GM21717 (cell line): ENCODE results near the gene LMNB1.
A peak's percentile ranks its signal among the peaks of the same experiment; 100 is the strongest.
"Not testable (repeated sequence)": the region's sequence is repeated elsewhere in the genome, so short reads cannot be mapped to it uniquely, and the experiment has no call there.

Source experiments
- ATAC-seq: cut with Tn5 transposase; IDR thresholded peaks from one replicate; pipeline ENCODE4 v1.9.1; 2021; ENCODE audit warnings: mild to moderate bottlenecking, moderate library complexity; ENCODE audit not compliant: unreplicated experiment

LMNB1 gene

DNA sequence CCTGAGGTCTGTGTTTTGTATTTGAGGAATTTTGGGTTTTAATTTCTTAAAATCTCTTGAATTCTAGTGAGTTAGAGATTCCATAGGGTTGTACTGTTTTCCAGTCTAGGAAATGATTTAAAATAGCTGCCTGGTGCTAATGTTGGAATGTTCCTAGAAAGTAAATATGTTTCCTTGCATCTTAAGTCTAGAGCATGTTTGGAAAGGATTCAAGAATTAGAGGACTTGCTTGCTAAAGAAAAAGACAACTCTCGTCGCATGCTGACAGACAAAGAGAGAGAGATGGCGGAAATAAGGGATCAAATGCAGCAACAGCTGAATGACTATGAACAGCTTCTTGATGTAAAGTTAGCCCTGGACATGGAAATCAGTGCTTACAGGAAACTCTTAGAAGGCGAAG lies 41.8 kb downstream of the LMNB1 start:
- ATAC-seq, result no peak

DNA sequence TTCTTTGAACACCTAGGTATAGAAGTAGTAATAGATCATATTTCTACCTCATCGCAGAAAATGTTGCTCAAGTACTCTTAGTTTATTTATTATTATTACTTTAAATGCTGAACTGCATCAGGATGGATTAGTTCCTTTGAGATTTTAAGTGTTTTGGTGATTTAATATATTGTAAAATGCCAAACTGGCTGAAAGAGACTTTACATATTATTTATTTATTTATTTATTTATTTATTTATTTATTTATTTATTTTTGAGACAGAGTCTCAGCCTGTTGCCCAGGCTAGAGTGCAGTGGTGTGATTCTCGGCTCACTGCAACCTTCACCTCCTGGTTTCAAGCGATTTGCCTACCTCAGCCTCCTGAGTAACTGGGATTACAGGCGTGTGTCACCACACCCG lies 42.3 kb downstream of the LMNB1 start:
- no peak for ATAC-seq

DNA sequence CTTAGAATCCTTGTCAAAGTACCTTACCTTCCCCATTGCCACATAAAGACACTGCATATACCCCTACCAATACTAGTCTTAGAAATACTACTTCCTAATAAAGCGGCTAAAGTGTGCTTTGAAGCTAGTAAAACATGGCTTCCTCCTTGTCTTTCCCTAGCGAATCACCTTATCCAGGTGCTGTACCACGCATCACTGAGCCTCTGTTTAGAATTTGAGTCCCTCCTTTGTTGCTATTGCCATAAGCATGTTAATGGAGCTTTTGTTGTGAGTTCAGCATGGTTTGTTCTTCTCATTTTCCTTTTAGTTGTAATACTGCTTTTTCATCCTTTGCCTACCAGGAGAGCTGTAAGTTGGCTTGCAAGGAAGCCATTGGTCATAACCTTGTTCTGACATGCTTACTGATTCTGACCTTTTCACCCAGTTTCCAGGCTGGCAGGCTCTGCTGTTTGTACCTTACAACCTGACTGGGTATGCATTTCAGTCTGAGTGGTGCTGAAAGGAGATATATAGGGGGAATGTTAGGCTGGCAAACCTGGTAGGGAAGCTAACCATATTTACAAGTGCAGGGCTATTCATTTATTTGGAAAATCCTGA lies 49.8 kb downstream of the LMNB1 start:
- ATAC-seq, result no peak

- ATAC-seq, result no peak
These were observed 52.2 kb downstream of the LMNB1 start for GRCh38 chr5:126829098-126829497.

DNA sequence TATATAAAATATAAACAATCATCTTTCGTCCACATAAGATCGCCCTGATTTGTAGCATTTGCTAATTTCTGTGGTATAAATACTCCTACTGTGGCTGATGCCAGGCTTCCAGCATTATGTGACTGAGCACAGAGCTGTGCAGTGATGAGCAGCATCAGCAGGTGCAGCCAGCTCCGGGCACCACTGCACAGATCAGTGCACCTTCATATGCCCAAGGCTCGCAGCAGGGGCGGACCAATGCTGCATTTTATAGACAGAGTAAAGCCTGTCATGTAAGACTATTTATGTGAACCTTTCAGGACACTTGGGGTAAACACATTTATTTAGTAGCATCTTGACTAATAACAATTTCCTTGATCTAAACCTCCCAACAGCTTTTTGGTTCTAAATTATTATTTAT lies 53.1 kb downstream of the LMNB1 start:
- ATAC-seq, result no peak

DNA sequence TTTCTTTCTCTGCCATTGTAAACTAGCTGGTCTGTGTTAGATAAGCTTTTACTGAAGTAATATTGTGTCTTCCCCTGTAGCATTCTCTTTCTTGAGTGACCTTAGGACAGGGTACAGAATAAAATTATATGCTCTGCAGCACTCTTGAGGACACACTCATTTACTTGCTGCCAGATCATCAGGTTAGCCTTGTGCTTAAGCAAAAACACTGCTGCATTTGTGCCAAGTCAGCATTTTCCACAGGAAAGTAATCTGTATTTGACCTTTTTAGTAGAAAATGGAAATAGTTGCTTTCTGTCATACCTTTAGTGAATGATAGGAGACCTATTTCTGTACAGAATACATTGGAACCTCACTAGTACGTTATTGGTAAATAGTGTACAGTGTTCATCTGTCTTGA lies 54.2 kb downstream of the LMNB1 start:
- no peak for ATAC-seq

GRCh38 chr5:126836778-126837177 lies 59.8 kb downstream of the LMNB1 start:
- ATAC-seq, result no peak

GRCh38 chr5:126837242-126837641 lies 60.3 kb downstream of the LMNB1 start:
- no peak for ATAC-seq

- no peak for ATAC-seq
These were observed 61.1 kb downstream of the LMNB1 start for GRCh38 chr5:126837906-126838539.

DNA sequence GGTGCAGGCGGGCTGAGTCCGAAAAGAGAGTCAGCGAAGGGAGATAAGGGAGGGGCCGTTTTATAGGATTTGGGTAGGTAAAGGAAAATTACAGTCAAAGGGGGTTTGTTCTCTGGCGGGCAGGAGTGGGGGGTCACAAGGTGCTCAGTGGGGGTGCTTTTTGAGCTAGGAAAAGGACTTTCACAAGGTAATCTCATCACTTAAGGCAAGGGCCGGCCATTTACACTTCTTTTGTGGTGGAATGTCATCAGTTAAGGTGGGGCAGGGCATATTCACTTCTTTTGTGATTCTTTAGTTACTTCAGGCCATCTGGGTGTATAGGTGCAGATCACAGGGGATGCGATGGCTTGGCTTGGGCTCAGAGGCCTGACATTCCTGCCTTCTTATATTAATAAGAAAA lies 62.5 kb downstream of the LMNB1 start:
- not testable (repeated sequence) for ATAC-seq

DNA sequence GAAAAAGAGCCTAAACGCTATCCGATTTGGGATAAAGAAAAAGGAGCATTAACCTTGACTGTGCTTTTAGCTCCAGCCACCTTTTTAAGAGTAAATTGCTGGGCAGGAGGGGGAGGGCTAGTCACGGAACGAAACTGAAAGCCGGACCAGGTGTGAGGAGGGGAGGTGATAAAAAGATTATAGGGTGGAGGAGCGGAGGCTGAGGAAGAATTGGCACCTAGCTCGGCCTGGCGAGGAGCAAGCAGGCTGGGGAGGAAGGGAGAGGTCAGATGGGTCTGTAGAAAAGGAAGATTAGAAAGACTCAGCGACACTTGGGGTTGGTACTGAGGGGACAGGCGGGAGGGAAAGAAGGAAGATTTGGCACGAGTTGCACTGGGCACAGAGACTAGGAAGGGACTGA lies 66.4 kb downstream of the LMNB1 start:
- ATAC-seq, result not testable (repeated sequence)

DNA sequence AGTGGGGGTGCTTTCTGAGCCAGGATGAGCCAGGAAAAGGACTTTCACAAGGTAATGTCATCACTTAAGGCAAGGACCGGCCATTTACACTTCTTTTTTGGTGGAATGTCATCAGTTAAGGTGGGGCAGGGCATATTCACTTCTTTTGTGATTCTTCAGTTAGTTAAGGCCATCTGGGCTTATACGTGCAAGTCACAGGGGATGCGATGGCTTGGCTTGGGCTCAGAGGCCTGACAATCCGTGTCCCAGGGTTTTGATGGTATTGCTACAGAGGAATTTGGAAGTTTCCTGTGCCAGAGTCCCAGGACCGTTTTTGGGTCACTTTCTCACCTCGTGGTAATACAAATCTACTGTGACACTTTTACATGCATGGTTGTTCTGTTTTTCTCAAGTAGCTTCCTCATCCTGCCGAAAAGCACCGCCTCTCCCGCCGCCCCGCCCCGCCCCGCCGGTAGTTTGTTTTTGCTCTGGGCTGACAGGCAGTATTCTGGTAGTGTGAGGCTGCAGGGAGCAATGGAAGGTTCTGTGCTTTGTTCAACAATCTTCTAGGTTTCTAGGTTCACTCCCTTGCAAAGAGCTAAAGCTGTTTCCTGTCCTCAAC lies 68.6 kb downstream of the LMNB1 start:
- ATAC-seq, result peak; percentile 93

- no peak for ATAC-seq
These were observed 69.4 kb downstream of the LMNB1 start for GRCh38 chr5:126846344-126846743.

- ATAC-seq, result no peak
These were observed 70.0 kb downstream of the LMNB1 start for GRCh38 chr5:126846744-126847455.

DNA sequence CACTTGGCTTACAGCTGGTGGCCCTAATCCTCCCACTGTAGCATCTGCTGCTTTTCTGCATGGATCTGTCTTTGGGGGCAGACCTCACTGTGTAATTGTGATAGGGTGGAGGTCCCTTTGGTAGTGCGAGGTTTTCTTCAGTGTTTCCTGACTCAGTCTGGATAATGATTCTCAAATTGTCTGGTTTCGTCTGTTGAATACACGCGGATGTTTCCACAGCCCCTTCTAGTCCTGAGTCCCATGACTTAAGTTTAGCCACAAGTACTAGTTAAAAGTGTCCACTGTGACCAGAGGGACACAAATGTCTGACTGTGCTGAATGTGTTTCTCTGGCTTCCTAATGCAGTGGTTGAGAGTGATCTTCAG lies 70.5 kb downstream of the LMNB1 start:
- ATAC-seq, result no peak

DNA sequence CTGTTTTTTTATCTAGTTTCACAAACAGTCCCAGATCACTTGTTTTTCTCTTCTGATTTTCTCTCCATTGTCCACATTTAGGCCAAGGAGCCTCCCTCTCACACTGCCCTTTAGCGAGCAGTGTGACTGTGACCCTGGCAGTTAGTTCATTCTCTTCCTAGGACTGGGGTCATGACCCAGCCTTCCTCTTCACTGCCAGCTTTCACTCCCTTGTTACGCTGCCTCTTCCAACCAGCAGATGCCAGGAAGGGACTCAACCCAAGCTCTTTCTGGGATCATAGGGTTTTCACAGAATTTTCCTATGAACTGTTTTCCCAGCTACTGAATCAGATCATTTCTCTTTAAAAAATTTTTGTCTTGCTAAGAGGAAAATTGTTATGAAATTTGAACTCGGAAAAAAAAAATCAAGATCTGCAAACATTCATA lies 70.9 kb downstream of the LMNB1 start:
- no peak for ATAC-seq

DNA sequence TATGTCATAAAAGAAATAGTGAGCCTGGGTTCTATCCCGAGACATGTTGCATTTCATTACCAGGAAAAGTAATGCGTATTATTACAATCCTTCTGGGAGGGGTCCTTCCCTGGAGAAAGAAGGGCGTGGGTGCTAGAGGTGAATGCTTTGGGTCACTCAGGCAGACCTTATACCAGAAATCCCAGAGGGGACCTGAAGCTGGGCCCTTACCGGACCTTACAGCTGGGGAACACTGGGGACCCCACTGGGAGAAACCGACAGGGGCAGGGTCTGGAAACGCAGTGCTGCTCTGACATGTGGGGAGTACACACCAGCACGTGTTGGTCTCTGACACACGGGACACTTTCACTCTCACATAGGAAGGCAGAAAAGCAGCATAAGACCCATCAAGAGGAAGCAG lies 71.3 kb downstream of the LMNB1 start:
- ATAC-seq, result no peak

- ATAC-seq, result no peak
These were observed 72.3 kb downstream of the LMNB1 start for GRCh38 chr5:126849101-126849678.

DNA sequence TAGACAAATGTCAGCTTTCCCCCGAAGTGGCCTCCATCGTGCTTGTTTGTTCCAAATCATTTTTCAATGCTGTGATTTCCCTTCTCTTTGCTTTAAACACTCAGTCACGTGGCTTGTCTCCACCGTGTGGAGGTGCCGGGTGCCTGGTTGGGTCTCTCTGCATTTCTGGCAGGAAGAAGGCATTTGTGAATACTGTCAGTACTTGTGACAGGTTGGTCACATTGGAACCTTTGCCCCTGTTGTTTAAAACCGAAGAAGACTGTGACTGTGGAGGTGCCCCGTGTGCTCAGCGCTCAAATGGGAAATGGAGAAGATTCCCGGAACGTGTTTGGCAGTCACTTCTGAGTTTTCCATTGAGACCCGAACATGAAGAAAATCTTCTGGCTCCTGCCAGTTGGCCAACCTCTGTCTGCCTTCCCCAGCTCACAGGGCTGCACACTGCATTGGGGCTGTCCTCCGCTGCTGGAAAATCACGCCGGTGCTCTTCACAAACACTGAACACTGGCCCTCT lies 74.6 kb downstream of the LMNB1 start:
- ATAC-seq, result no peak

GRCh38 chr5:126852091-126852571 lies 75.2 kb downstream of the LMNB1 start:
- ATAC-seq, result peak; percentile 74

DNA sequence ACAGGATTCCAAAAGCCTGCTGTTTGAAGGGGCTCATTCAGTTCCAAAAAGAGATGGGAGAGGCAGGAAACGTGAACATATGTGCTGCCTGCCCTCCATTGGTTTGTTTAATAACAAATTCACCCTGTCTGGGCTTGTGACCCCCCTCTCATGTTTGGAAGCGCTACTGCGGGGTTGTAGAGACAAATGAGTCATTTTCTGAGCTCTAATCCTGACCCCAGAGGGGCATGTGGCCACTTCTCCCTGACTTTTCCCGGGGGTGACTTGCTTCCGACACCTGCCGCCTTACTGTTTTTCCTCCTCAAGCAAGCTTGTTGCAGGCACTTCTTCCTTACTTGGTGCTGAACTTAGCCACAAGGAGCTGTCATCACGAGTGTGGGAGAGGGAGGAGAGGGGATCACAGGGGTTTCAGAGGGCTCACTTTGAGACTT lies 75.9 kb downstream of the LMNB1 start:
- no peak for ATAC-seq
